HL-60 (cell line): ENCODE measurements around the gene LGR6.

Experiments
- CTCF ChIP-seq: IDR thresholded peaks from one replicate; pipeline ENCODE4 v1.5.1; 2011; ENCODE audit warnings: low read length, control low read depth, inconsistent platforms; ENCODE audit not compliant: insufficient read depth
- GABPA ChIP-seq: IDR thresholded peaks from 2 replicates; pipeline ENCODE4 v1.6.1; 2012; ENCODE audit warnings: low read depth
- POLR2AphosphoS5 ChIP-seq: IDR thresholded peaks from 2 replicates; pipeline ENCODE4 v1.6.1; 2012; ENCODE audit warnings: low read depth

GRCh38 chr1:202210385-202210784 is 16.8 kb downstream of the LGR6 start:
- no peak for TF ChIP-seq CTCF
- no peak for TF ChIP-seq POLR2AphosphoS5
- no peak for TF ChIP-seq GABPA
